Fibroblast of the aortic adventitia (primary cell): Measurements from ENCODE around the gene CLCN2. TPM values are rescaled to one million over a fixed set of nuclear protein-coding genes. Genes with fewer than 3 reads are reported as not detected.

Experiments
- DNase-seq: peaks from one replicate; pipeline ENCODE4 v3.0.0-alpha.2; 2010; ENCODE audit warnings: low read depth
- H3K4me3 ChIP-seq: 2 replicates; pipeline ENCODE4 v1.5.1; 2011; ENCODE audit warnings: low read depth, mild to moderate bottlenecking, control low read depth, low read length, moderate library complexity
- CTCF ChIP-seq: IDR thresholded peaks from 2 replicates; pipeline ENCODE4 v1.5.1; 2011; ENCODE audit warnings: mild to moderate bottlenecking, low read length, control low read depth, inconsistent platforms; ENCODE audit not compliant: insufficient read depth
- total RNA-seq: library from RNA; depleted of rRNA; stranded (reverse); fragments of >200 nt; gene quantifications from 2 replicates; pipeline ENCODE4 v1.2.3, GENCODE V29; 2012; ENCODE audit warnings: low replicate concordance

The CLCN2 gene
- total RNA-seq, 1 donor, result 5.9 TPM

DNA sequence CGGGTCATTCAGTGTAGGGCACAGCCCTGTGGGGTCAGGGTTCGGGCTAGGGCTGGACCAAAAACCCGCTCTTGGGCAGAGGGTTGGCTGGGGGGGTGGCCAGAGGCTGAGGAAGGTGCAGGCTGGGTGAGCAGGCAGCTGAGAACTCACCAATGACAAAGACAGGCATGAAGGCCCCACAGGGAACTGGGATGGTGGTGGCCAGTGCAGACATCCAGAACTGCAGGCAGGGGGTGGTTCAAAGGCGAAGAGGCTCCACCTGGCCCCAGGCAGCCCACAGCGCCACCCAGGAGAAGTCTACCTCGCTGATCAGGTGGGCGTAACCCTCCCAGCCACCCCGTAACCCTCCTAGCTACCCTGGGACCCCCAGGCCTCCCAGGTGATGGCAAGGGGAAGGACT, 6.7 kb downstream of the CLCN2 start:
- no peak for DNase-seq
- no peak for TF ChIP-seq CTCF
- H3K4me3 ChIP-seq, result no peak overlapping the region

DNA sequence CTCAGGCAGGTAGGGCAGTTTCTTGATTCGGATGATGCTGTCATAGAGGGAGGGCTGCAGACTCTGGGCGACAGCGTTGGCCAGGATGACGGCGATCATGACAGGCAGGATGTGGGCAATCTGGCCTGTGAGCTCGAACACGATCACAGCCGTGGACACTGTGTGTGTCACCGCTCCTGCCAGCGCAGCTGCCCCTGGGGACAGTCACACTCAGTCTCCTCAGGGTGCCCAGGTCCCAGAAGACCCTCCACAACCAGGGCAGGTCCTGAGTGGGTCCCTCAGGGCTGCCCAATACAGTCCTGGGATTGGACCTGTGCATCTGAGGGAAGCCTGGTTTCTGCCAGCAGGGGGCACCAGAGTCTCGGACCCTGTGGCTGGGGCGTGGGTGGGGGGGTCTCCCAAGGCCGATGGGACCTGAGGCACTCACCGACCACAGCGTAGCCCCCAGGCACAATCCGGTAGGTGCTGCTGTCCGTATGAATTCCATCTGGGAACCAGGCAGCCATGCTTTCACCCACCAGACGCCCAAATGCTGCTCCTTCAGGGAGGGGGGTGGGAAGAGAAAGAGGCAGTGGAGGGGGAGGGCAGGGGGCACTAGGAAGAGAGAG, 7.2 kb downstream of the CLCN2 start:
- DNase-seq, result no peak
- peak; percentile 85 for TF ChIP-seq CTCF

DNA sequence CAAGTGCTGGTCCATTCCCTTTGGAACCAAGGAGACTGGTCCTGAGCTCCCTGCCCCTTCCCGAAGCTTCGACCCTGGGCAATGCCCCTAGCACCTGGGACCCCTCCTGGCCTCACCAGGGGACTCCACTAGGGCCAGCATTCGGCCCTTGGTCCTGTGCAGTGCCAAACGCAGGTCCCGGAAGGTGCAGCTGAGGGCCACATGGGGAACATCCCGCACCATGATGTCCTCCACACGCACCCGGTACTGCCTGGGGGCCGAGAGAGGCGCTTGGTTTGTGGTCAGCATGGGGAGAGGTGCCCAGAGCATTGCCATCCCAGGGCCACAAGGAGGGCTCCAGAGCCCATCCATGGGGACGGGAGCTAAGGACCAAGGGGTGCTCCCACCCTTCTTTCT, 7.9 kb downstream of the CLCN2 start:
- no peak for DNase-seq
- no peak overlapping the region for H3K4me3 ChIP-seq

More for the DNA sequence above, 7.2 kb downstream of the CLCN2 start:
- H3K4me3 ChIP-seq, result no peak overlapping the region

DNA sequence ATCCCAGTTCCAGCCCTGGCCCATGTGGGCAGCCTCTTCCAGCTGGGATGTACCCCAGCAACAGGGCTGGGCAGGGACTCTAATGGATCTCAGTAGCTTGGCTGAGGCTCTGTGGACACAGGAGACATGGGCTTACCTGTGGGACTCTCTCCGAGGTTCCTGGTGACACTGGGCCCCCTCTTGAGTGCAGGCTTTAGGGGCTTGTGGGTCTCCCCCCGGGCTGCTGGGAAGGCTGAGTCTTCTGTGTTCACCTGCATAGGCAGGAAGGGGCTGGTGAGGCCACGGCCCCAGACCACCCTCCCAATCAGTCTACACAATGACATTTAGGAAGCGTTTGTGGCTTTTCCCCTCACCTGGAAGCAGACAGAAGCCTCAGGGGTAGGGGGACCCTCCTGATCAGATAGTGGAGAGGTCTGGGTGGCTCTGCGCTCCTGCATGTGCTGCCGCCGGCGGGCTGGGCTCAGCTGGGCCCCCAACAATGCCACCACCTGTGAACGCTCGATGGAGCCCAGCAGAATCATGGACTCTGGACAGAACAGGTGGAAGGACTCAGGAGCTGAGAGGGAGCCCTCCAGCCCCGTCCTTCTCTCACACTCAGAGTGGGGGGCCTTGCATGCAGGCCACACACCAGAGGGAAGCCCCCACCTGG, 8.4 kb downstream of the CLCN2 start:
- TF ChIP-seq CTCF, result no peak
- no peak overlapping the region for H3K4me3 ChIP-seq
- DNase-seq, result no peak

More for the DNA sequence above, 7.9 kb downstream of the CLCN2 start:
- TF ChIP-seq CTCF, result no peak

DNA sequence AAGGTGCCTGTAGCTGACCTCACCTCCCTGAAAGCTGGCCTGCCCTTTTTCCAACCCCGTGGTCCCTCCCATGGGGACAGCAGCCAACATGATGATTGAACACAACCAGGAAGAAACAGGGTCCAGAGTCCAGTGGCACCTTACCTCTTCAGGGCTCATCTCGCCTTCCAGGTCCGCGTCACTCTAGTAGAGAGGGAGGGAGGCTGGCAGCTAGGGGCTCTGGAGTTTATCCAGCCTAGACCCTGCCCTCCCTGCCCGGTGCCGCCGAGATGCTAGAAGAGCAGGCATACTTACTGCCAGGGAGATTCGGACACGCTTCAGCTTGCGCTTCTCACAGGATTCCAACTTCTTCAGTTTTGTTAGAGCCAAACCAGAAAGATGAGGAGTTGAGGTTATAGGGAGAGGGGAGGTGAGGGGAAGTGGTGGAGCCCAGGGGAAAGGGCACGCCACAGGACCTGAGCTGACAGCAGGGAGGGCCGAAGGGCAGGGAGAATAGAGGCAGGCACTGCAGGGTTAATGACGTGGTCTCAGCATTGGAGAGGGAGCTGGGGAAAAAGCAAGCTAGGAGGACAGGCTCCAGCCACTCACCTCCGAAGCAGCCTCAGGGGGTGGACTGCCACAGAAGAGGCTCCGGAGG, 9.1 kb downstream of the CLCN2 start:
- TF ChIP-seq CTCF, result no peak
- no peak for DNase-seq
- no peak overlapping the region for H3K4me3 ChIP-seq

GRCh38 chr3:184351511-184352148, 9.8 kb downstream of the CLCN2 start:
- H3K4me3 ChIP-seq, result no peak overlapping the region
- TF ChIP-seq CTCF, result no peak
- no peak for DNase-seq
